Vagina (tissue), 2 donors: ENCODE results near the gene HPDL.

Source experiments
- POLR2A ChIP-seq, 2 donors: fragments of 450-650 bp; IDR thresholded peaks; one replicate each; pipeline ENCODE4 v1.6.1; 2017; ENCODE audit warnings: antibody characterized with exemption in 2 of 2, mild to moderate bottlenecking in 2 of 2, moderate library complexity in 2 of 2
- POLR2AphosphoS5 ChIP-seq, 2 donors: sonication (generic); formaldehyde crosslinking; IDR thresholded peaks; one replicate each; pipeline ENCODE4 v1.9.0; 2017; ENCODE audit warnings: antibody characterized with exemption in 2 of 2, mild to moderate bottlenecking in 2 of 2, low read depth in 1 of 2; ENCODE audit not compliant: insufficient read depth in 1 of 2
- TF ChIP-seq, protein P1 (sequence below), 3 experiments: fragments of 450-650 bp in 2 of 3; fragments of 200-600 bp in 1 of 3; sonication (generic) in 1 of 3; IDR thresholded peaks; one replicate each; pipeline ENCODE4 v1.5.1; 2017 to 2019; ENCODE audit warnings: antibody characterized with exemption in 3 of 3, mild to moderate bottlenecking in 2 of 3, moderate library complexity in 2 of 3

DNA sequence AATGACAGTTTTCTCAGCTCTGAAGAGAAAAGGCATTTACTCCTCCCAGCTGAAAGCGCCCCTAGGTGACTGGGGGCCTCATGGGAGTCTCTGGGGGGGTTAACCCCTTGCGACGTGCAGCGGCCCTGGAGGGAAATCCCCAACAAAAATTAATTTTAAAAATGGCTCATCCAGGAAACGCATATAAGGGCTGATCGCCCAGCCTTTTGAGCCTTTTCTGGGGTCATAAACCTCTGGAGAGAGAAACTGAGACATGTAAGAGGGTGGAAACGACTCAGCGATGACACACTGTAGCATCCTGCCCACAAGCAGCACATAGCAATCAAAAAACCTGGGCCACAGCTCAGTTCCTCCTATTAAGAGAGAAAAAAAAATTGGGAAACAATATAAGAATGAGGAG lies 20.4 kb upstream of the HPDL start:
- TF ChIP-seq, protein P1, sequence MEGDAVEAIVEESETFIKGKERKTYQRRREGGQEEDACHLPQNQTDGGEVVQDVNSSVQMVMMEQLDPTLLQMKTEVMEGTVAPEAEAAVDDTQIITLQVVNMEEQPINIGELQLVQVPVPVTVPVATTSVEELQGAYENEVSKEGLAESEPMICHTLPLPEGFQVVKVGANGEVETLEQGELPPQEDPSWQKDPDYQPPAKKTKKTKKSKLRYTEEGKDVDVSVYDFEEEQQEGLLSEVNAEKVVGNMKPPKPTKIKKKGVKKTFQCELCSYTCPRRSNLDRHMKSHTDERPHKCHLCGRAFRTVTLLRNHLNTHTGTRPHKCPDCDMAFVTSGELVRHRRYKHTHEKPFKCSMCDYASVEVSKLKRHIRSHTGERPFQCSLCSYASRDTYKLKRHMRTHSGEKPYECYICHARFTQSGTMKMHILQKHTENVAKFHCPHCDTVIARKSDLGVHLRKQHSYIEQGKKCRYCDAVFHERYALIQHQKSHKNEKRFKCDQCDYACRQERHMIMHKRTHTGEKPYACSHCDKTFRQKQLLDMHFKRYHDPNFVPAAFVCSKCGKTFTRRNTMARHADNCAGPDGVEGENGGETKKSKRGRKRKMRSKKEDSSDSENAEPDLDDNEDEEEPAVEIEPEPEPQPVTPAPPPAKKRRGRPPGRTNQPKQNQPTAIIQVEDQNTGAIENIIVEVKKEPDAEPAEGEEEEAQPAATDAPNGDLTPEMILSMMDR (IDR thresholded peaks at IDR 0.05): no peak
- TF ChIP-seq POLR2A (IDR thresholded peaks at IDR 0.05) (no peak), POLR2AphosphoS5 (IDR thresholded peaks at IDR 0.05; ENCODE audit: insufficient read depth in 1 of 2, low read depth in 1 of 2) (no peak)
